ENCODE data around the gene NUDT17.
A peak's percentile ranks its signal among the peaks of the same experiment; 100 is the strongest.
"Not testable (repeated sequence)": the region's sequence is repeated elsewhere in the genome, so short reads cannot be mapped to it uniquely, and the experiment has no call there.

Gene NUDT17, protein sequence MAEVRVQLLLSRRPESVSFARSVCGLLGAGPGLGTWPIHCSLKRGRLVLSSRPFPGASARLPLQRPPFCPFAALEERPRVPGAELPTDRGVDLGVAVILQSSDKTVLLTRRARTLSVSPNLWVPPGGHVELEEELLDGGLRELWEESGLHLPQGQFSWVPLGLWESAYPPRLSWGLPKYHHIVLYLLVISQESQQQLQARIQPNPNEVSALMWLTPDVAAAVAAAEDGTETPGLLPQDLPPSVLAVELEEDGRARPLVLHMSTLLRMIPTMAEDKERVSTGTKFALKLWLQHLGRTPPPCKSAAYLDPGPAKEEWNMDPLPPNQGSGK

DNA sequence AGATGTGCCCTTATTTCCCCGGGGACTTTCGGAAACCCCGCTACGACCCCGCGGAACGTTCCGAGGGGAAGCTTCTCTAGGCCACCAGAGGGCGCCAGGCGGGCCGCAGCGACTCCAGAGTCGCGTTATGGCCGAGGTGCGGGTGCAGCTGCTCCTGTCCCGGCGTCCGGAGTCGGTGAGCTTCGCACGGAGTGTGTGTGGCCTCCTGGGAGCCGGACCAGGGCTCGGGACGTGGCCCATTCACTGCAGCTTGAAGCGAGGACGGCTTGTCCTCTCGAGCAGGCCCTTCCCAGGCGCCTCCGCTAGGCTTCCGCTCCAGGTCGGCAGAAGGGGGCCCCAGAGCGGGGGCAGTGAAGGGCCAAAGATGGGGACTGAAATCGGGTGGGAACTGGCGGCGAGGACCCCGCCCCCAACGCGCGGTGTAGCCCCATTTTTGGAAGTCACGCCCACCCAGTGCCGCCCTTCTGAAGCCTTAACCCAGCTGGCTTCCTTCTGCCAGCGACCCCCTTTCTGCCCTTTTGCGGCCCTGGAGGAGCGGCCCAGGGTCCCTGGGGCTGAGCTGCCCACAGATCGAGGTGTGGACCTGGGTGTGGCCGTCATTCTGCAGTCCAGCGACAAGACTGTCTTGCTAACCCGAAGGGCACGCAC, at the start of gene NUDT17:
TSS of gene NUDT17 (plus strand) at position 117 of the 648 bp plus-strand sequence. CDS start at position 128, 11 bp downstream.
- peak; percentile 67 for DNase-seq (ENCODE audit: low read depth)

- DNase-seq (ENCODE audit: low read depth), result no peak
Observed at GRCh38 chr1:145796753-145797152, 48.7 kb upstream of the NUDT17 start.

DNA sequence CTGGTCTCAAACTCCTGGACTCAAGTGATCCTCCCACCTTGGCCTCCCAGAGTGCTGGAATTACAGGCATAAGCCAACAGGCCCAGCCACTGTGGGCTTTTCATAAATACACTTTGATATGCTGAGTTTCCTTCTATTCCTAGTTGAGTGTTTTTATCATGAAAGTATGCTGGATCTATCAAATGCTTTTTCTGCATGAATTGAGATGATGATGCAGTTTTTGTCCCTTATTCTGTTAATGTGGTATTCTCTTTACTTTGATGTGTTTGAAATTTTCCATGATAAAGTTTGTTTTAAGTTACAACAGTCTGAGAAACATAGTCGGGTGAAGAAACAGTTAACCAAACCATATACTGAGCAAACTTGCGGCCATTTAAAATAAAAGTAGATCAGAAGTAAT, 45.6 kb upstream of the NUDT17 start:
- DNase-seq (ENCODE audit: low read depth), result no peak

- no peak for DNase-seq (ENCODE audit: low read depth)
Observed at GRCh38 chr1:145804235-145805045, 41.0 kb upstream of the NUDT17 start.

- DNase-seq (ENCODE audit: low read depth), result no peak
Observed at GRCh38 chr1:145805057-145805456, 40.4 kb upstream of the NUDT17 start.

DNA sequence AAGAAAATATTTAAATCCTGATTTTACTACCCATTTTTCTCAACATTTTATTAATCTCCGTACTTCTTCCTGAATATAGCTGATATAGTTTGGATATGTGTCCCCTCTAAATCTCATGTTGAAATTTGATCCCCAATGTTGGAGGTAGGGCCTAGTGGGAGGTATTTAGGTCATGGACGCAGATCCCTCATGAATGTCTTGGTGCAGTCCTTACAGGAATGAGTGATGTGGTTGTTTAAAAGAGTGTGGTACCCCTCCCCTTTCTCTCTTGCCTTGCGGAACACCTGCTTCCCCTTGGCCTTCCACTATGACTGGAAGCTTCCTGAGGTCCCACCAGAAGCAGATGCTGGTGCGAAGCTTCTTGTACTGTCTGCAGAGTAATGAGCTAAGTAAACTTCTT, 39.0 kb upstream of the NUDT17 start:
- no peak for DNase-seq (ENCODE audit: low read depth)

DNA sequence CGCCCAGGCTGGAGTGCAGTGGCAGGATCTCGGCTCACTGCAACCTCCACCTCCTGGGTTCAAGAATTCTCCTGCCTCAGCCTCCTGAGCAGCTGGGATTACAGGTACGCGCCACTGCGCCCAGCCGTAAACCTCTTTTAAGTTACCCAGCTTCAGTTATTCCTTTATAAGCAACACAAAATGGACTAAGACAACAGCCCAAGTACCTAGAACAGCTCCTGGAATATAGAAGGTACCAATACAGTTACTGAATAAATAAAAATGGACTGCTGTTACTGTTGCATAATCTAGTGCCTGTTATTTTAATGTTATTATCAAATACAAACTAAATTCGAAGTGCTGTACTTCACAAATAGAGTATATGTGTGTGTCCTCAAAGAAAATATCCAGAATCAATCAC, 38.6 kb upstream of the NUDT17 start:
- DNase-seq (ENCODE audit: low read depth), result no peak

DNA sequence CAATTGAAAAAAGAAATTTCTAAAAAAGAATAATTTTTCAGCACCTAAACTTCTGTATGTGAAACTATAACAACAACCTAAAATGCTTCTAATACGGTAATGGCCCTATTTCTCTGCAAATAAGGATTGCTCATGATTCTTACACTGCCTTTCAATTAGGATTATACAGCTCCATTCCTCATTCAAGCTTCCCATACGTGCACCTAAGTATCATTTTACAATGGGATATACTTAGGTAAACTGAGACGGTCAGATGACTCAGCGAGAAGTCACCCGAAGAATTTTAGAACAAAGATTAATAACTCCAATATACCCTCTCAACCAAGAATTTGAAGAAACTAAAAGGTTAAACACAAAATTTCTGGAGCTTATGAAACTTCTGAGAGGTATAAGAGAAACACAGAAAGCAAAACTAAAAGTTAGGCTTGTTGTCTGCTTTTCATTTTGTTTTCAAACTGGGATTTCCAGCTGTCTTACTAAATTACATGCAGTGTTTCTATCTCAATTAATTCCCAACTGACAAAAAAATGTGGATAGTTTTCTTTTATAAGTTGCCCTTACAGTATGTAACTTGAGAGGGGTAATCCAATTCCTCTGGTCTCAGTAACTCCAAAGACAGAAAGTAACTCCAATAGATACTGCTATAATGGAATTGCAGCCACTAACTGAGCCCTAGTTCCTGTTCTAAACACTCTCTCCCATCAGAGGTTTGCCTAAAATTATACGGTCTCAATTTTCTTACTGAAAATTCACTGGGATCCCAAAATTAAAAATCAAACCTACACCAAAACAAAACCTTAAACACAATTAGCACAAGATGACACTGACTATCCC, 32.2 kb upstream of the NUDT17 start:
- DNase-seq (ENCODE audit: low read depth), result not testable (repeated sequence)

DNA sequence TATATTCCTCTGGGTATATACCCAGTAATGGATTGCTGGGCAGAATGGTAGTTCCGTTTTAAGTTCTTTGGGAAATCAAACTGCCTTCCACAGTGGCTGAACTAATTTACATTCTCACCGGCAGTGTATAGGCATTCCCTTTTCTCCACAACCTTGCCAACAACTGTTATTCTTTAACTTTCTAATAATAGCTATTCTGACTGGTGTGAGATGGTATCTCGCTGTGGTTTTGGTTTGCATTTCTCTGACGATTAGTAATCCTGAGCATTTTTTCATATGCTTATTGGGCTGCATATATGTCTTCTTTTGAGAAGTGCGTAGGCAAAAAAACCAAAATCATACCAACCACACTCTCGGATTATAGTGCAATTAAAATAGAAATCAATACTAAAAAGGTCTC, 27.3 kb upstream of the NUDT17 start:
- DNase-seq (ENCODE audit: low read depth), result not testable (repeated sequence)

GRCh38 chr1:145822779-145823331, 22.6 kb upstream of the NUDT17 start:
- DNase-seq (ENCODE audit: low read depth), result not testable (repeated sequence)

DNA sequence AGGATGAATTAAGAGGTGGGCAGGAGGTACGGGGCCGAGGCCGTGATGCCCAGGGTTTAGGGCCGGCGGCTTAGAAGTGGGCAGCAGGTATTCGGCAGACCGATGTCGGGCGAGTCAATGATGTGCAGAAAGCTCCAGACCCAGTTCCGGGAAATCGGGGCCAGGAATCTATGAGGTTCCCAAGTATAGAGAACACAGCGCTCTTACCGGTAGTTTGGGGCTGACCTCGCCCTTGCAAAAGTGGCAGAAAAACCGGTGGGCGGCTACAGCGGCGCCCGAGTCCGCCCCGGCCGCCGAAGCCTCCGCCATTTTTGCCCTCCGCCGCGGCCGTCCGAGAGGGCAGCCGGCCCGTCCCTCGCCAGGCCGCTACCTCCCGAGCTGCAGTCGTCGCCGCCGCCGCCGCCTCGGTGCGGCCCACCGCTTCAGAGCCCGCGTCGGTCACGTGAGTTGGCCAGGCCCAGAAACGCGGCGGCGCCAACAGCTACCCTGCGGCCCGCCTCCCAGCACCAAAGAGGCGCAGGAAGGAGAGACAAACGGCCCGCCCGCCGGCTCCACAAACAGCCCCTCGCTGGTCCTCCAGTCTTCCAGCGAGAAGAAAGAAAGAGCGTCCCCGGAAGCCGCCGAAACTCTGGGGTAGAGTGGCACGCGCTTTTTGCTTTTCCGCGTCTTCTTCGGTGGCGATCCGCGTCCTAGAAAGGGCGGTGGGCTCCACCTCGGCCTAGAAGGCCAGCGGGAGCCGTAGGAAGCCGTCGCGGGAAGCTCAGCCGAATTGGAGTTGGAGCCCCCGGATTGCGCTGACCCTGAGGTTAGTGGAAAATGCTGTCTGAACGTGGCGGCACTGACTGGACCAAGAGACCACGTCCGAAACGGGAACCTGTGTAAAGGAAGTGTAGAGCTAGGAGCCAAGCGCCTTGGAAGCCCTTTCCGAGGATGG, 21.6 kb upstream of the NUDT17 start, which contains the start of the genes POLR3C and RNF115:
TSS of gene POLR3C (plus strand) at position 636 of the 934 bp plus-strand sequence. CDS start 1,577 bp downstream, outside the sequence.
TSS of gene RNF115 (minus strand) at position 531 of the 934 bp plus-strand sequence. CDS start at position 309, 222 bp downstream.
- DNase-seq (ENCODE audit: low read depth), result peak; percentile 83

DNA sequence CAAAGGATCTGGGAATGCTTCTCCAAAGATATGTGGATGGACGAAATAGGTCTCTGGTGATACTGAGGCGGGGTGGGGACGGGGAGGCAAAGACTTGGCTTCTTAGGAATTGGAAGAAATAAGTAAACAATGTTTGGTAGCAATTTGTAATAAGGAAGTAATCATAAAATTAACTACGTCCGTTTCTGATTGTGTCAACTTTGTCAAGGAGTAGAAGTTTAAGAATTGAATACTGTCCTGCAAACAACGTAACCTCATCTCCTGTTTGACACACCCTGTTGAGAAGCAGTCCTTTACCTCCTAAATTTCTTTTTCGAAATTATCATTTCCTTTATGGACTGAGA, 21.0 kb upstream of the NUDT17 start:
- no peak for DNase-seq (ENCODE audit: low read depth)

DNA sequence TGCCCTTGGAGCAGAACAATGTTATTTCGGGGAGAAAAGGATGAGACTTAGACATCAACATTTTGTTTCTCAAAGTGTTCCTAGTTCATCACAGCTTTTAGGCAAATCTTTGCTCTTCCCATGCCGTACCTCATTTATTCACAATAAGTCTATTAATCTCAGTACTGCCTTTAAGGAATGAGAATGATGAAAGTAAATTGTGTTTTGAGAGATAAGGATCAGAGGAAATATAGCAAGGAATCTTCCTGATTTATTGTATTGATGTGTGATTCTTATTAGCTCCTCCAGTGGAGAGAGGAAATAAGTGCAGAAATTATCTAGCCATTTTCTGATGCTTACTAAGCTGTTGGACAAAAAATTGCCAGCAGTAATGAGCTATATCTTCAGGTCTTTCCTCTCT, 19.4 kb upstream of the NUDT17 start:
- no peak for DNase-seq (ENCODE audit: low read depth)

- DNase-seq (ENCODE audit: low read depth), result no peak
Observed at GRCh38 chr1:145827966-145828365, 17.5 kb upstream of the NUDT17 start.

DNA sequence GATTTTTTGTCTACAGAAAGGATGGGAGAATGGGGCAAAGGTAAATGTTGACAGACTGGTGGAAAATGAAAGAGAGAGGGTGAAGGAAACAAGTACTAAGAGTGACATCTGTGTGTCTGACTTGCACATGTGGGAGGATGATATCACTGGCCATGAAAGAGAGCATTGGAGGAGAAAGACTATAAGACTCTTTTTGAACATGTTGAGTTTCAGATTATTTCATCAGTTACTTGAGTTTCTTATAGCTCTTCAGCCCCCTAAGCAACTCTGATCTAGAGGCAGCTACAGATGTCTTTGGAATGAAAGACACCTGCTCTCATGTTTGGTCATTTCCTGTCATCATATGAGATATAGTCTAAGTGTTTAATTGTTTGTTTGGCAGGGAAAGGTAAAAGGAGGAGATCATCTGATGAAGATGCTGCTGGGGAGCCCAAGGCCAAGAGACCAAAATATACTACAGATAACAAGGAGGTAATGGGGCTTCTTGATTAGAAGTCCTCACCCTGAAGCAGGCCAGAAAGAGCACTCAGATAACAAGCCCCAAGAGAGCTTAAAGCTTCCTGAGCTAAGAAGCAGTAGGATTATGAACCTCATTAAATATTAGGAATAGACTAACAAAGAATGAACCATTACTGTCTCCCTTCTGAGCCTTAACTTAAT, 16.9 kb upstream of the NUDT17 start:
- no peak for DNase-seq (ENCODE audit: low read depth)

DNA sequence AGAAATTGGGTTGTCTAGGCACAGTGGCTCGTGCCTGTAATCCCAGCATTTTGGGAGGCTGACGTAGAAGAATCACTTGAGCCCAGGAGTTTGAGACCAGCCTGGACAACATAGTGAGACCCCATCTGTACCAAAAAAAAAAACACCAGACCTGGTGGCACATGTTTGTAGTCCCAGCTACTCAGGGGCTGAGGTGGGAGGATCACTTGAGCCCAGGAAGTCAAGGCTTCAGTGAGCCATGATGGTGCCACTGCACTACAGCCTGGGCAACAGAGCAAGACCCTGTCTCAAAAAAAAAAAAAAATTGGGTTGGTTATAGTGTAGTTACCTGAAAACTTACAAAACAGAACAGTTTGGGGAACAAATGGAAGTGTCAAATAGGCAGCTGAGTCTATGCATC, 14.6 kb upstream of the NUDT17 start:
- DNase-seq (ENCODE audit: low read depth), result not testable (repeated sequence)

DNA sequence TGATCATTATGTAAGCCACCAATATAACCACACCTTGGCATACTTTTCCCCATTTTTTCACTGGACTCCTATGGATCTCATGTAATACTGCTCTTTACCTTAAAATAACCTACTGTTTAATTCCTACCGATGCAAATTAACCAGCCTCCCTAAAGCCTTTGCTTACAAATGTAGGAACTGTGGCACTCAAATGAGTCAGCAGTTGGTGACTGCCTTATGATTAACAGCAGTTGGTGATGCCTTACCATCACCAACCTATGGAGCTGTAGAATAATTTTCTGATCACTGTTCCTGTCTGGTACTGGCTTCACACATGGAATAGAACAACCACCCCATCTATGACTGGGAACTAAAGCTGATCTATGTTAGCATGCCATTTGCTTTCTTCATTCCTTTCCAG, 7.8 kb upstream of the NUDT17 start:
- DNase-seq (ENCODE audit: low read depth), result no peak

GRCh38 chr1:145843031-145843430, 2.4 kb upstream of the NUDT17 start:
- DNase-seq (ENCODE audit: low read depth), result no peak

DNA sequence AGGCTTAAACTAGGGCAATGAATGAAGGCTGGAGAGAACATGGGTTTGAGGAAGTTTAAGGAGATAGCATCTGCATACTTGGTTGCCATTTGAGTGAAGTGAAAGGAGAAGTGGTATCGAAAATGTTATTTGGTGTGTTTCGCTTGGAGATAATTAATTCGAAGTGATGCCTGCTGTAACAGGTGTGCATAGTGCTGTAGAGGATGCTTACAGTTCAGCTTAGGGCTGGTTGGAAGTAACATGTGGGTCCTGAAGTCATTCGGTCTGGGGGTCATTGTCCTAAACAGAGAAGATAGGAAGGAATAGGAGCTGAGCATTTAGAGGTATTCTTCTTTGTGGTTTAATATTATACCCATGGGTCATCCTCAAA, 301 bp upstream of the NUDT17 start:
- no peak for DNase-seq (ENCODE audit: low read depth)

DNA sequence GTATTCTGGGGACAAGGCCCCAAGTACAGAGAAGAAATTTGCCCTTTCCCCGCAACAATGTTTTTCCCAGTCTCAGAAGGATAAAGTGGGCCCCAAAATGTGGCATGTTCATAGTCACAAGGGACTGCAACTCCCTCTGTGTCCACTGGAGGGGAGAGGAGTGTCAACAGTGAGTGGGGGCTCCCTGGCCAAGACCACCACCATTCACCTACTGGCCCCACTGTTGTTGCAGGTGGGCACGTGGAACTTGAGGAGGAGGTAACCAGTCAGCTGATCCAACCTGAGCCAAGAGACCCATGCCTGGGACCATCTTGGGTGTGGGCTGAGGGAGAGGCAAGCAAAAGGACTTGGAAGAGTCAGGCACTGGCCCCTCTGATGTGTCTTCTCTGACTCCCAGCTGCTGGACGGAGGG, 777 bp downstream of the NUDT17 start:
- no peak for DNase-seq (ENCODE audit: low read depth)

All from activated T-helper 1 cell treated with Interleukin-2 at 50 U/mL for 16 hours (primary cell).